Right lobe of liver (tissue), 6 donors: ENCODE results near the gene OPHN1. TPM values are rescaled to one million over a fixed set of nuclear protein-coding genes. Genes with fewer than 3 reads are reported as not detected.

Experiments used
- ATAC-seq, 4 donors: fragments of 200-7000 bp; cut with Tn5 transposase; one replicate each; pipeline ENCODE4 v1.9.1; 2020; ENCODE audit warnings: mild to moderate bottlenecking in 4 of 4, moderate library complexity in 4 of 4
- DNase-seq, 3 donors: peaks; one replicate each; pipeline ENCODE4 v3.0.0-alpha.2; 2020
- H3K27ac ChIP-seq, 3 donors: fragments of 200-600 bp; one replicate each; pipeline ENCODE4 v1.8.0; 2022
- H3K27me3 ChIP-seq, 2 donors: fragments of 200-600 bp; one replicate each; pipeline ENCODE4 v1.8.0; 2022
- H3K36me3 ChIP-seq, 4 donors: fragments of 200-600 bp; sonication (generic) in 1 of 4; one replicate each; pipeline versions ENCODE4 v1.5.1 to v1.8.0; 2017 to 2022; ENCODE audit warnings: control low read depth in 1 of 4
- H3K4me1 ChIP-seq, 4 donors: fragments of 200-600 bp; sonication (generic) in 1 of 4; one replicate each; pipeline versions ENCODE4 v1.5.1 to v1.8.0; 2017 to 2022; ENCODE audit warnings: control low read depth in 1 of 4
- H3K4me3 ChIP-seq, 3 donors: fragments of 200-600 bp; one replicate each; pipeline ENCODE4 v1.8.0; 2022
- H3K9me3 ChIP-seq, 4 donors: fragments of 200-600 bp; sonication (generic) in 1 of 4; one replicate each; pipeline versions ENCODE4 v1.5.1 to v1.8.0; 2017 to 2022; ENCODE audit warnings: control low read depth in 1 of 4
- POLR2A ChIP-seq: fragments of 450-650 bp; IDR thresholded peaks from one replicate; pipeline ENCODE4 v1.6.1; 2017; ENCODE audit warnings: antibody characterized with exemption, mild to moderate bottlenecking
- WGBS: methylation state at CpG from one replicate; pipeline ENCODE4 v1.1.6; 2018; ENCODE audit warnings: low coverage, low lambda C conversion rate; ENCODE audit not compliant: insufficient coverage; ENCODE audit errors: missing lambda C conversion rate; 5-methylcytosine and 5-hydroxymethylcytosine counted together
- intact Hi-C, 2 donors: fragments of 100-400 bp; cut with DNase I; formaldehyde crosslinking; loops; one replicate each; pipeline versions ENCODE4 v1.11.2 to v1.14.1; 2022
- total RNA-seq, 6 experiments: library from RNA; depleted of rRNA in 2 of 6; stranded (reverse); fragments of >200 nt in 2 of 6; fragmentation: NEBNext Ultra II Directional in 3 of 6; extraction: Animal tissue kit (Norgen Biotek cat#: 25700) in 3 of 6; gene quantifications; one replicate each; pipeline versions ENCODE4 v1.1.0 to v1.2.4, GENCODE V29; 2016 to 2023
- TF ChIP-seq, protein P1 (sequence below), 4 donors: fragments of 200-600 bp in 3 of 4; fragments of 450-650 bp in 1 of 4; IDR thresholded peaks; one replicate each; pipeline versions ENCODE4 v1.5.1 to v1.8.0; 2016 to 2022; ENCODE audit warnings: antibody characterized with exemption in 4 of 4, mild to moderate bottlenecking in 2 of 4
- donor health status: DM: no; HTN: yes; CAD: no.
- donor health status: DM: no; HTN: no; CAD: no.
- donor health status: DM: no; HTN: no; CAD: no.
- donor health status: DM: no; HTN: yes; CAD: no.
- donor health status: DM: no; HTN: yes; CAD: no.

Gene OPHN1
- total RNA-seq, 6 experiments from 2014 or later, result 0.47 to 1.2 (median 0.81) TPM

DNA sequence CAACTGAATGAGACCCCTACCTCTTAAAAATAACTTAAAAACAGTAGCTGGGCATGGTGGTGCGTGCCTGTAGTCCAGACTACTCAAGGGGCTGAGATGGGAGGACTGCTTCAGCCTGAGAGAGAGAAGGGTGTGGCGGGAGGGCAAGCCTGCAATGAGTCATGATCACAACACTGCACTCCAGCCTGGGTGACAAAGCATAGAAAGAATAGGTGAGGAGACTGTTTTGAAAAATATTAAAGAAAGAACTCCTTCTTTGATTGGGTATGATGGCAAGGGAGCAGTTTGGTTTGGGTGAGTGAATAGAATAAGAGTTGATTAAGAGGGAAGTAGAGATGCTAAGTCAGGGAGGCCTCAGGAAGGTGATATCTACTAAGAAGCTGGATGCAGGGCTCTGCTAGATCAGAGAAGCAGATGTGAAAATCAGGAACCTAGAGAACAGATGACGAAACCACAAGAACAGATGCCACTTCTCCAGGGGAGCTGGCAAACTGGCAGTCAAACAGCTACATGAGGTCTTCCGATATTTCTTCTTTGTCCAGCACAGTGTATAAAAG, 318.6 kb downstream of the OPHN1 start:
- intact Hi-C loops, result no loop called here
- ATAC-seq, result no peak
- DNase-seq, result no peak
- Histone ChIP-seq H3K36me3 (no peaks in the 10 kb centered on the region), H3K9me3 (no peaks in the 10 kb centered on the region), H3K27ac (no peak overlapping the region), H3K4me3 (no peak overlapping the region), H3K4me1 (peaks cover 0 to 5% (median 0%) of the 10 kb centered on the region in 4 donors), H3K27me3 (no peaks in the 10 kb centered on the region)
- WGBS, result 42% methylated on average over 4 of the region's 4 CpGs
- TF ChIP-seq, protein P1, sequence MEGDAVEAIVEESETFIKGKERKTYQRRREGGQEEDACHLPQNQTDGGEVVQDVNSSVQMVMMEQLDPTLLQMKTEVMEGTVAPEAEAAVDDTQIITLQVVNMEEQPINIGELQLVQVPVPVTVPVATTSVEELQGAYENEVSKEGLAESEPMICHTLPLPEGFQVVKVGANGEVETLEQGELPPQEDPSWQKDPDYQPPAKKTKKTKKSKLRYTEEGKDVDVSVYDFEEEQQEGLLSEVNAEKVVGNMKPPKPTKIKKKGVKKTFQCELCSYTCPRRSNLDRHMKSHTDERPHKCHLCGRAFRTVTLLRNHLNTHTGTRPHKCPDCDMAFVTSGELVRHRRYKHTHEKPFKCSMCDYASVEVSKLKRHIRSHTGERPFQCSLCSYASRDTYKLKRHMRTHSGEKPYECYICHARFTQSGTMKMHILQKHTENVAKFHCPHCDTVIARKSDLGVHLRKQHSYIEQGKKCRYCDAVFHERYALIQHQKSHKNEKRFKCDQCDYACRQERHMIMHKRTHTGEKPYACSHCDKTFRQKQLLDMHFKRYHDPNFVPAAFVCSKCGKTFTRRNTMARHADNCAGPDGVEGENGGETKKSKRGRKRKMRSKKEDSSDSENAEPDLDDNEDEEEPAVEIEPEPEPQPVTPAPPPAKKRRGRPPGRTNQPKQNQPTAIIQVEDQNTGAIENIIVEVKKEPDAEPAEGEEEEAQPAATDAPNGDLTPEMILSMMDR (IDR thresholded peaks at IDR 0.05), result no peak
- no peak for TF ChIP-seq POLR2A

DNA sequence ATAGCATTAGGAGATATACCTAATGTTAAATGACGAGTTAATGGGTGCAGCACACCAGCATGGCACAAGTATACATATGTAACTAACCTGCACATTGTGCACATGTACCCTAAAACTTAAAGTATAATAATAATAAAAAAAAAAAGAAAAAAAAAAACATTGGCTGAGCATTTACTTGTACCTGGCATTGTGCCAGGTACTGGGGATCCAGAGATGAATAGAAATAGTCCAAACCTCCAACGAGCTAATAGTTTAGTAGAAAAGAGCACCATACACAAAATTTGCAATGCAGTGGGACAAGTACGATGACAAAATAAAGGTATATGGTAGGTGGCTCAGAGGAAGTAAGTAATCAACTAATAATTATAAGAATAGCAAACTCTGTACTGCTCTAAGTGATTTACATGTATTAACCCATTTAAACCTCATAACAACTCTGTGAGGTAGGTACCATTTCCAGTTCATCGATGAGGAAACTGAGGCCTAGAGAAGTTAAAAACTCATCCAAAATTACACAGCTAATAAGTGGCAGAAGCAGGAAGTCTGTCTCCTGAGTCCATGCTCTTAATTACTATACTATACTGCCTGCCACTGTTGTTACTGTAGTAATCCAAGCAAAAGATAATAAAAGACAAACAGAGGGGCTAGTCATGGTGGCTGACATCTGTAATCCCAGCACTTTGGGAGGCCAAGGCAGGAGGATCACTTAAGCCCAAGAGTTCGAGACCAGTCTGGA, 319.3 kb downstream of the OPHN1 start:
- TF ChIP-seq POLR2A, result no peak
- no peaks in the 10 kb centered on the region for H3K9me3 ChIP-seq
- H3K4me3 ChIP-seq, result no peak overlapping the region
- no peak for ATAC-seq
- no peak for DNase-seq
- no peak overlapping the region for H3K27ac ChIP-seq
- intact Hi-C loops, result no loop called here
- WGBS, result 47% methylated on average over 5 of the region's 5 CpGs
- no peaks in the 10 kb centered on the region for H3K27me3 ChIP-seq
- H3K36me3 ChIP-seq, result no peaks in the 10 kb centered on the region
- H3K4me1 ChIP-seq, result peaks cover 0 to 5% (median 0%) of the 10 kb centered on the region in 4 donors

DNA sequence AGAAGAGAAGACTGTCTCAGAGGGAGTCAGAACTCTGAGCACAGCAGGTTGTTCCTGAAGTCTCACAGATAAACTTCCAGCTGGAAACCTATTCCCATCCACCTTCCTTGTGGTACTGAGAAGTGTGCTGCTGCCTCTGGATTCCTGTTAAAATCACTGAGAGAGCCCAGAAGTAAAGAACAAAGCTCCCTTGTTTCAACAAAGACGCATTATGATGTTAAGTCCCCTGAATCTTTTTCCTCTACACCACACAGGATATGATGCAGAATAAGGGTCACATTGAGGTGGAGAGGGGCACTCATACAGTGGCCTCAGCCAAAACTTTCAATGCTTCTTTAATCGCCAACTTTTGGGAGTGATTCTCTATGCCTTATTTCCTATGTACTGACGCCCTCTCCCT, 321.0 kb downstream of the OPHN1 start:
- WGBS, result 59% methylated on average over 3 of the region's 3 CpGs
- H3K9me3 ChIP-seq, result no peaks in the 10 kb centered on the region
- H3K36me3 ChIP-seq, result no peaks in the 10 kb centered on the region
- H3K4me3 ChIP-seq, result no peak overlapping the region
- no peak for DNase-seq
- no peak for ATAC-seq
- peaks cover 0 to 5% (median 0%) of the 10 kb centered on the region in 4 donors for H3K4me1 ChIP-seq
- H3K27ac ChIP-seq, result no peak overlapping the region
- no peaks in the 10 kb centered on the region for H3K27me3 ChIP-seq
- intact Hi-C loops, result no loop called here
- TF ChIP-seq, protein P1 (IDR thresholded peaks at IDR 0.05), result no peak
- no peak for TF ChIP-seq POLR2A

DNA sequence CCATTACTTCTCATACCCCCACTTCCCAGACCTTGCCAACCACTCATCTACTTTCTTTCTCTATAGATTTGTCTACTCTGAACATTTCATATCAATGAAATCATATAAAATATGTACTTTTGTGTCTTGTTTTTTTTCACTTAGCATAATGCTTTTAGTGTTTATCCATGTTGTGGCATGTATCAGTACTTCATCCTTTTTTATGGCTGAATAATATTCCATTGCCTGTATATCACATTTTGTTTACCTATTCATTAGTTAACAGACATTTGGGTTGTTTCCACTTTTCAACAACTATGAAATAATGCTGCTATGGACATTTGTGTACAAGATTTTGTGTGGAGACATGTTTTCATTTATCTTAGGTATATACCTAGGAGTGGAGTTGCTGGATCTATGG, 324.1 kb downstream of the OPHN1 start:
- Histone ChIP-seq H3K36me3 (no peaks in the 10 kb centered on the region), H3K27ac (no peak overlapping the region), H3K9me3 (no peaks in the 10 kb centered on the region), H3K4me3 (no peak overlapping the region), H3K27me3 (no peaks in the 10 kb centered on the region), H3K4me1 (peaks cover 0 to 5% (median 0%) of the 10 kb centered on the region in 4 donors)
- TF ChIP-seq POLR2A, result no peak
- TF ChIP-seq, protein P1 (IDR thresholded peaks at IDR 0.05), result no peak
- ATAC-seq (no peak), DNase-seq (no peak)
- intact Hi-C loops, result no loop called here

DNA sequence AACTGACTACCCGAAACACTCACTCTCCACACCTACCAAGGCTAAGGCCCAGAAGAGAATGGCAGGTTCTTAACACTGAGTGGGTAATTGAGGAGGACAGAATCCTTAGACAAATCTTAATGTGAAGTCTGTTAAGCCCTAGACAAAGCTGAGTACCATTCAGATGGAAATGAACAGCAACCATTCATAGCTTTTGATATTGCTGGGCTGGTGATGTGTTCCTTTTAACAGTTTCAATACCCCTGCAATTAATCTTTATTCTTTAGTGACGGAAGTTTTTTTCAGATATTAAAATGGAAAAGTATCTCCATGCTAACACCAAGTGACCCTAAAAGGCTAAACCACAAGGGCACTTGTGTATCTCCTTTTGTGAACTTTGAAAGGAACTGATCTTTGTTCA, 334.9 kb downstream of the OPHN1 start:
- TF ChIP-seq, protein P1 (IDR thresholded peaks at IDR 0.05), result no peak
- TF ChIP-seq POLR2A, result no peak
- 80% methylated on average over 1 of the region's 2 CpGs for WGBS
- ATAC-seq (no peak), DNase-seq (no peak)
- Histone ChIP-seq H3K4me3 (no peak overlapping the region), H3K27ac (no peak overlapping the region), H3K27me3 (no peaks in the 10 kb centered on the region), H3K9me3 (no peaks in the 10 kb centered on the region), H3K36me3 (no peaks in the 10 kb centered on the region), H3K4me1 (no peaks in the 10 kb centered on the region)
- intact Hi-C loops, result no loop called here
